ENCODE measurements around the gene ARHGAP4.
A peak's percentile ranks its signal among the peaks of the same experiment; 100 is the strongest.

The ARHGAP4 gene

DNA sequence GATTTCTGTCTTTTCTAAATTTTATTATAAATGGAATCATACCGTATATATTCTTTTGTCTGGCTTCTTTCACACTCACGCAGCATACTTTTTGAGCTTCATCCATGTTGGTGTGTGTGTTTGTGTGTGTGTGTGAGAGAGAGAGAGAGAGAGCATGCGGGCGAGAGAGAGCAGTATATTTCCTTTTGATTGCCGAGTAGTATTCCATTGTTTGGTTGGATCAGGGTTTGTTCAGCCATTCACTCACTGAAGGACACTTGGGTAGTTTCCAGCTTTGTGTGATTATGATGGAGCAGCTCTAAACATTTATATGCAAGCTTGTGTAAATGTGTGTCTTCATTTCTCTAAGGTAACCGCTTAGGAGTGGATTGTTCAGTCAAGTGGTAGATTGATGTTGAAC lies 36.9 kb downstream of the ARHGAP4 start:
- no peak for DNase-seq (ENCODE audit: low read depth, low spot score)
- Histone ChIP-seq H3K4me3 (no peak overlapping the region), H3K27ac (no peak overlapping the region), H3K9ac (ENCODE audit: insufficient read length) (no peak overlapping the region), H3K36me3 (ENCODE audit: insufficient read depth, low read length) (no peaks in the 10 kb centered on the region), H3K9me3 (ENCODE audit: low read depth, low read length) (no peaks in the 10 kb centered on the region)
- TF ChIP-seq POLR2AphosphoS5 (IDR thresholded peaks at IDR 0.05; ENCODE audit: borderline replicate concordance, low read depth, low read length) (no peak), FOXP2 (optimal IDR thresholded peaks at IDR 0.05; ENCODE audit: control extremely low read depth, extremely low read length, insufficient read depth) (no peak), EZH2 (IDR thresholded peaks at IDR 0.05) (no peak)

DNA sequence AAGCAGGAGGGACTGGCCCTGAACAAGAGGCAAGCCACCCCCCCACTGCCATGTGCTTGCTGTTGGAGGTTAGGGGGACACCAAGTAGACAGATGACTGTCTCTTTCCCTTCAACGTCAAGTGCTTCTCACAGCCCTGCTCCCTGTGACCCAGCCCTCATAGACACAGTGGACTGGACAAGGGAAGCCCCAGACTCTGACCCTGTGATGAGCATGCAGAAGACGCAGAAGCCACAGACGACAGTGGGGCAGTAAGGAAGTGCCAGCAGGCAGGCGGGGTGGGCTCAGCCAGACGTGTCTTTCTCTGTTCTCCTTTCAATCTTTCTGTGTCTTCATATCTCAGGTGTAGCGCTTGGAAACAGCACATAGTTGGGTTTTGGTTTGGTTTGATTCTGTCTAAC lies 37.7 kb downstream of the ARHGAP4 start:
- no peak for DNase-seq (ENCODE audit: low read depth, low spot score)
- TF ChIP-seq FOXP2 (optimal IDR thresholded peaks at IDR 0.05; ENCODE audit: control extremely low read depth, extremely low read length, insufficient read depth) (no peak), POLR2AphosphoS5 (IDR thresholded peaks at IDR 0.05; ENCODE audit: borderline replicate concordance, low read depth, low read length) (no peak), EZH2 (IDR thresholded peaks at IDR 0.05) (no peak)
- H3K27ac ChIP-seq: no peak overlapping the region
- no peaks in the 10 kb centered on the region for H3K9me3 ChIP-seq (ENCODE audit: low read depth, low read length)
- H3K36me3 ChIP-seq (ENCODE audit: insufficient read depth, low read length): no peaks in the 10 kb centered on the region
- H3K9ac ChIP-seq (ENCODE audit: insufficient read length): no peak overlapping the region
- no peak overlapping the region for H3K4me3 ChIP-seq

DNA sequence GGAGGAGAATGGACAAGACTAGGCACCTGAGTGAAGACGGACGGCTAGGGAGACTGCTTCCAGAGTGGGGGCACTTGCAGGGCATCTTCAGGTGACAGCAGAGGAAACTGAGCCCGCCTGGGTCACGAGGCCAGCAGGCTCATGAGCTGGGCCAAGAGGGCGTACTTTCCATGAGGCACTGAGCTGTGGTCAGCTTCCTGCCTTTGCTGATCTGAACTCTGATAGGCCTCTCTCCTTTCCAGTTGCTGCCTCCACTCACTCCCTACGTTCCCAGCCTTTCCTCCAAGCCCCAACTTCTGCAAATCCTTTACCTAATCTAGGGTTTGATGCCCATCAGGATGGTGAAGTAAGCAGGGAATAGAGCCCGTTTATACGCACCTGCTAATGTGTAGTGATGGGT lies 38.7 kb downstream of the ARHGAP4 start:
- Histone ChIP-seq H3K9me3 (ENCODE audit: low read depth, low read length) (no peaks in the 10 kb centered on the region), H3K36me3 (ENCODE audit: insufficient read depth, low read length) (no peaks in the 10 kb centered on the region), H3K4me3 (no peak overlapping the region), H3K9ac (ENCODE audit: insufficient read length) (no peak overlapping the region), H3K27ac (no peak overlapping the region)
- TF ChIP-seq EZH2 (IDR thresholded peaks at IDR 0.05) (no peak), FOXP2 (optimal IDR thresholded peaks at IDR 0.05; ENCODE audit: control extremely low read depth, extremely low read length, insufficient read depth) (no peak), POLR2AphosphoS5 (IDR thresholded peaks at IDR 0.05; ENCODE audit: borderline replicate concordance, low read depth, low read length) (no peak)
- no peak for DNase-seq (ENCODE audit: low read depth, low spot score)

- no peak overlapping the region for H3K4me3 ChIP-seq
- no peak overlapping the region for H3K9ac ChIP-seq (ENCODE audit: insufficient read length)
- DNase-seq (ENCODE audit: low read depth, low spot score): no peak
- no peaks in the 10 kb centered on the region for H3K36me3 ChIP-seq (ENCODE audit: insufficient read depth, low read length)
- no peak overlapping the region for H3K27ac ChIP-seq
- no peaks in the 10 kb centered on the region for H3K9me3 ChIP-seq (ENCODE audit: low read depth, low read length)
- TF ChIP-seq FOXP2 (optimal IDR thresholded peaks at IDR 0.05; ENCODE audit: control extremely low read depth, extremely low read length, insufficient read depth) (no peak), EZH2 (IDR thresholded peaks at IDR 0.05) (no peak), POLR2AphosphoS5 (IDR thresholded peaks at IDR 0.05; ENCODE audit: borderline replicate concordance, low read depth, low read length) (no peak)
Measured at GRCh38 chrX:153886915-153887314, 39.1 kb downstream of the ARHGAP4 start.

- H3K9ac ChIP-seq (ENCODE audit: insufficient read length): no peak within 1 kb of the TSS
- no peak for DNase-seq (ENCODE audit: low read depth, low spot score)
- TF ChIP-seq POLR2AphosphoS5 (IDR thresholded peaks at IDR 0.05; ENCODE audit: borderline replicate concordance, low read depth, low read length): no peak
- TF ChIP-seq FOXP2 (optimal IDR thresholded peaks at IDR 0.05; ENCODE audit: control extremely low read depth, extremely low read length, insufficient read depth): no peak
- TF ChIP-seq EZH2 (IDR thresholded peaks at IDR 0.05): no peak
- H3K4me3 ChIP-seq: peak within 1 kb of the TSS; percentile 74
- no peaks in the 10 kb centered on the region for H3K36me3 ChIP-seq (ENCODE audit: insufficient read depth, low read length)
- no peaks in the 10 kb centered on the region for H3K9me3 ChIP-seq (ENCODE audit: low read depth, low read length)
- no peak within 1 kb of the TSS for H3K27ac ChIP-seq
Measured at GRCh38 chrX:153885968-153886903, 39.8 kb downstream of the ARHGAP4 start, which contains the start of gene L1CAM. Gene L1CAM, minus strand, starts transcription at chrX:153886173. Its CDS starts 10,337 bp downstream, at chrX:153875836.

DNA sequence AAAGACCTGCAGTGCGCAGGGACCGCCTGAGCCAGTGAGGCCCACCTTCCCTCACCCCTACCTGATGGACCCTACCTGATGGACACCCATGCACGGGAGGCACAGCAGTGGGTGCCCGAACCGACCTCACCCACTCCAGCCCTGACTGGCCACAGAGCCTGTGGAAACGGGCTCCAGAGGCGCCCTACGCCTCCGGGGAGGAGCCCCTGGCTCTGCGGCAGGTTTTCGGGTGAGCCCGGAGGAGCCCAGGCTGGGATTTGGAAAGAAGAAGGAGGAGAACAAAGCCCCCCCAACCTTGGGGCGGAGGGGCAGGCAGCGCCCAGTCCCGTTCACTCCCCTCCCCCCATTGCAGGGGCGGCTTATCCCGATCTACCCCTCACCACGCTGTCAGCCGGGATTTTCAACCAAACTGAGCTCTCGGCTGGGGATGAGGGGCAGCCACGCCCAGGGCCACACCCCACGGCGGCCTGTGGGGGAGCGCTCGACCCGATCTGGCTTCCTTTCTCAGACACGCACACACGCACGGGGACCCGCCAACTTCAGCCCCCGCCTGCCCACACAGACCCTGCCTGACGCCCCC lies 40.8 kb downstream of the ARHGAP4 start:
- H3K9ac ChIP-seq (ENCODE audit: insufficient read length): no peak overlapping the region
- no peaks in the 10 kb centered on the region for H3K36me3 ChIP-seq (ENCODE audit: insufficient read depth, low read length)
- H3K27ac ChIP-seq: no peak overlapping the region
- DNase-seq (ENCODE audit: low read depth, low spot score): no peak
- peak overlapping the region; percentile 74 for H3K4me3 ChIP-seq
- no peaks in the 10 kb centered on the region for H3K9me3 ChIP-seq (ENCODE audit: low read depth, low read length)
- TF ChIP-seq POLR2AphosphoS5 (IDR thresholded peaks at IDR 0.05; ENCODE audit: borderline replicate concordance, low read depth, low read length): no peak
- no peak for TF ChIP-seq EZH2 (IDR thresholded peaks at IDR 0.05)
- no peak for TF ChIP-seq FOXP2 (optimal IDR thresholded peaks at IDR 0.05; ENCODE audit: control extremely low read depth, extremely low read length, insufficient read depth)

- H3K36me3 ChIP-seq (ENCODE audit: insufficient read depth, low read length): no peaks in the 10 kb centered on the region
- DNase-seq (ENCODE audit: low read depth, low spot score): no peak
- no peak for TF ChIP-seq FOXP2 (optimal IDR thresholded peaks at IDR 0.05; ENCODE audit: control extremely low read depth, extremely low read length, insufficient read depth)
- no peak for TF ChIP-seq EZH2 (IDR thresholded peaks at IDR 0.05)
- no peak for TF ChIP-seq POLR2AphosphoS5 (IDR thresholded peaks at IDR 0.05; ENCODE audit: borderline replicate concordance, low read depth, low read length)
- H3K27ac ChIP-seq: no peak overlapping the region
- H3K4me3 ChIP-seq: peak overlapping the region; percentile 74; the same call in 1 of the 2 replicates
- H3K9me3 ChIP-seq (ENCODE audit: low read depth, low read length): no peaks in the 10 kb centered on the region
- H3K9ac ChIP-seq (ENCODE audit: insufficient read length): no peak overlapping the region
Measured at GRCh38 chrX:153884590-153884989, 41.5 kb downstream of the ARHGAP4 start.

GRCh38 chrX:153884136-153884535 lies 41.9 kb downstream of the ARHGAP4 start:
- H3K36me3 ChIP-seq (ENCODE audit: insufficient read depth, low read length): no peaks in the 10 kb centered on the region
- no peak for DNase-seq (ENCODE audit: low read depth, low spot score)
- H3K9ac ChIP-seq (ENCODE audit: insufficient read length): no peak overlapping the region
- H3K9me3 ChIP-seq (ENCODE audit: low read depth, low read length): no peaks in the 10 kb centered on the region
- no peak overlapping the region for H3K4me3 ChIP-seq
- TF ChIP-seq POLR2AphosphoS5 (IDR thresholded peaks at IDR 0.05; ENCODE audit: borderline replicate concordance, low read depth, low read length) (no peak), FOXP2 (optimal IDR thresholded peaks at IDR 0.05; ENCODE audit: control extremely low read depth, extremely low read length, insufficient read depth) (no peak), EZH2 (IDR thresholded peaks at IDR 0.05) (no peak)
- no peak overlapping the region for H3K27ac ChIP-seq
